Caco-2 (cell line): ENCODE measurements around the gene INPP5J. TPM values are rescaled to one million over a fixed set of nuclear protein-coding genes. Genes with fewer than 3 reads are reported as not detected.

Experiments
- BruUV-seq: library from RNA; stranded (reverse); fragments of 400-500 nt; replicated peaks from 2 replicates; lab custom pipeline; 2021; lab: Mats Ljungman, UMichigan
- CTCF ChIA-PET: fragments of 300-600 bp; sonication (Branson Sonifier 250); formaldehyde crosslinking; loops from one replicate; lab custom pipeline; 2022; ENCODE audit warnings: antibody characterized with exemption; lab: Charles Lee
- POLR2A ChIA-PET: fragments of 300-600 bp; sonication (Branson Sonifier 250); formaldehyde crosslinking; loops from one replicate; lab custom pipeline; 2022; ENCODE audit warnings: antibody characterized with exemption; lab: Charles Lee
- DNase-seq, 2 experiments: peaks; one replicate each; pipeline versions ENCODE4 v3.0.0 to v3.0.0-alpha.2; 2020 to 2022
- H3K27me3 ChIP-seq: replicated peaks from 2 replicates; pipeline ENCODE4 v1.6.0; 2011; ENCODE audit warnings: low read length; ENCODE audit not compliant: control insufficient read depth, insufficient read depth
- H3K36me3 ChIP-seq: 2 replicates; pipeline ENCODE4 v1.5.1; 2011; ENCODE audit warnings: low read length; ENCODE audit not compliant: control insufficient read depth, insufficient read depth
- H3K4me1 ChIP-seq: fragments of 250-450 bp; sonication (Bioruptor Pico); 2 replicates; pipeline ENCODE4 v1.5.1; 2020; ENCODE audit warnings: mild to moderate bottlenecking
- H3K4me3 ChIP-seq: 2 replicates; pipeline ENCODE4 v1.5.1; 2011; ENCODE audit warnings: low read depth, mild to moderate bottlenecking, control low read depth, low read length
- H3K9me3 ChIP-seq: fragments of 250-450 bp; sonication (Bioruptor Pico); 2 replicates; pipeline ENCODE4 v1.5.1; 2020; ENCODE audit warnings: mild to moderate bottlenecking, moderate library complexity
- H3K27ac Mint-ChIP-seq: one replicate; pipeline ENCODE4 v1.8.0; 2022; ENCODE audit warnings: mixed read lengths; ENCODE audit not compliant: unreplicated experiment
- H3K27me3 Mint-ChIP-seq: one replicate; pipeline ENCODE4 v1.8.0; 2022; ENCODE audit warnings: mixed read lengths; ENCODE audit not compliant: insufficient read depth, unreplicated experiment
- H3K36me3 Mint-ChIP-seq: one replicate; pipeline ENCODE4 v1.8.0; 2022; ENCODE audit warnings: mild to moderate bottlenecking, mixed read lengths; ENCODE audit not compliant: insufficient read depth, unreplicated experiment
- H3K4me1 Mint-ChIP-seq: one replicate; pipeline ENCODE4 v1.8.0; 2022; ENCODE audit warnings: low read depth, mixed read lengths; ENCODE audit not compliant: unreplicated experiment
- H3K4me3 Mint-ChIP-seq: one replicate; pipeline ENCODE4 v1.8.0; 2022; ENCODE audit warnings: mild to moderate bottlenecking, moderate library complexity, mixed read lengths; ENCODE audit not compliant: unreplicated experiment
- H3K9me3 Mint-ChIP-seq: one replicate; pipeline ENCODE4 v1.8.0; 2022; ENCODE audit warnings: mixed read lengths; ENCODE audit not compliant: unreplicated experiment
- CTCF ChIP-seq, 2 experiments: fragments of 200-600 bp in 1 of 2; IDR thresholded peaks; 1 replicate in 1 of 2; 2 replicates in 1 of 2; pipeline versions ENCODE4 v1.5.1 to v1.8.0; 2011 to 2022; ENCODE audit warnings: antibody characterized with exemption in 1 of 2, control low read depth in 1 of 2, inconsistent platforms in 1 of 2, low read depth in 1 of 2, low read length in 1 of 2, mild to moderate bottlenecking in 1 of 2, moderate library complexity in 1 of 2; ENCODE audit not compliant: insufficient read depth in 1 of 2, severe bottlenecking in 1 of 2, unreplicated experiment in 1 of 2
- intact Hi-C: fragments of 100-400 bp; cut with micrococcal nuclease; formaldehyde crosslinking; loops from one replicate; pipeline ENCODE4 v1.10.0; 2022; ENCODE audit not compliant: unreplicated experiment
- total RNA-seq: library from RNA; stranded (reverse); gene quantifications from 2 replicates; pipeline ENCODE4 v1.2.3, GENCODE V29; 2022

Gene INPP5J
- total RNA-seq, 1 experiment from 2014 or later, result 6.8 TPM

- Mint-ChIP-seq H3K36me3 (peaks cover 13% of the 10 kb centered on the region), H3K4me1 (no peaks in the 10 kb centered on the region), H3K27me3 (no peaks in the 10 kb centered on the region), H3K27ac (no peak overlapping the region), H3K9me3 (no peaks in the 10 kb centered on the region), H3K4me3 (no peak overlapping the region)
- no peaks in the 10 kb centered on the region; the same call in none of the 2 replicates for H3K36me3 ChIP-seq
- no TSS peak for BruUV-seq
- ChIA-PET CTCF (no interaction called here), POLR2A (no interaction called here)
- no peak for DNase-seq
- no peaks in the 10 kb centered on the region for H3K9me3 ChIP-seq
- intact Hi-C loops, result no loop called here
- H3K4me3 ChIP-seq, result no peak overlapping the region
- TF ChIP-seq CTCF (IDR thresholded peaks at IDR 0.05; ENCODE audit: insufficient read depth in 1 of 2, low read depth in 1 of 2, low read length in 1 of 2, severe bottlenecking in 1 of 2, unreplicated experiment in 1 of 2), result no peak
- H3K27me3 ChIP-seq, result no peaks in the 10 kb centered on the region
- H3K4me1 ChIP-seq, result no peaks in the 10 kb centered on the region
These were observed 28.7 kb upstream of the INPP5J start for GRCh38 chr22:31094021-31094551.

- Histone ChIP-seq H3K27me3 (no peaks in the 10 kb centered on the region), H3K4me1 (no peaks in the 10 kb centered on the region), H3K9me3 (no peaks in the 10 kb centered on the region), H3K4me3 (no peak overlapping the region), H3K36me3 (no peaks in the 10 kb centered on the region; the same call in none of the 2 replicates)
- TF ChIP-seq CTCF (IDR thresholded peaks at IDR 0.05; ENCODE audit: insufficient read depth in 1 of 2, low read depth in 1 of 2, low read length in 1 of 2, severe bottlenecking in 1 of 2, unreplicated experiment in 1 of 2), result no peak
- Mint-ChIP-seq H3K4me3 (no peak overlapping the region), H3K9me3 (no peaks in the 10 kb centered on the region), H3K27ac (no peak overlapping the region), H3K4me1 (no peaks in the 10 kb centered on the region), H3K36me3 (peaks cover 13% of the 10 kb centered on the region), H3K27me3 (no peaks in the 10 kb centered on the region)
- no TSS peak for BruUV-seq
- POLR2A ChIA-PET, result interaction anchor here (0.6 kb wide), 1 partner anchor 13 kb away, joined by 4 read pairs; no protein-coding TSS in a partner anchor
- no peak for DNase-seq
- CTCF ChIA-PET, result no interaction called here
- intact Hi-C loops, result no loop called here
These were observed 28.0 kb upstream of the INPP5J start for GRCh38 chr22:31094741-31095140.

- Mint-ChIP-seq H3K9me3 (no peaks in the 10 kb centered on the region), H3K27me3 (no peaks in the 10 kb centered on the region), H3K36me3 (peaks cover 13% of the 10 kb centered on the region), H3K27ac (no peak overlapping the region), H3K4me3 (no peak overlapping the region), H3K4me1 (no peaks in the 10 kb centered on the region)
- POLR2A ChIA-PET, result interaction anchor here (1.0 to 1.3 kb wide), 2 partner anchors 15 to 32 kb away, joined by 3 read pairs; partner anchors contain the start of gene SMTN
- no TSS peak for BruUV-seq
- H3K4me1 ChIP-seq, result no peaks in the 10 kb centered on the region
- no peak overlapping the region for H3K4me3 ChIP-seq
- no peaks in the 10 kb centered on the region; the same call in none of the 2 replicates for H3K36me3 ChIP-seq
- H3K27me3 ChIP-seq, result no peaks in the 10 kb centered on the region
- intact Hi-C loops, result no loop called here
- no peaks in the 10 kb centered on the region for H3K9me3 ChIP-seq
- CTCF ChIA-PET, result no interaction called here
- no peak for TF ChIP-seq CTCF (IDR thresholded peaks at IDR 0.05; ENCODE audit: insufficient read depth in 1 of 2, low read depth in 1 of 2, low read length in 1 of 2, severe bottlenecking in 1 of 2, unreplicated experiment in 1 of 2)
- no peak for DNase-seq
These were observed 27.0 kb upstream of the INPP5J start for GRCh38 chr22:31095637-31096249.
